NCI-H187 treated with DMSO at 0.1 percent for 48 hours (cell line): ENCODE measurements around the gene PPARD.

ENCODE experiments used
- DNase-seq: peaks from one replicate; lab custom pipeline; 2025; lab: John Stamatoyannopoulos, UW

PPARD gene

GRCh38 chr6:35354361-35355135 lies 12.2 kb downstream of the PPARD start:
- no peak for DNase-seq

DNA sequence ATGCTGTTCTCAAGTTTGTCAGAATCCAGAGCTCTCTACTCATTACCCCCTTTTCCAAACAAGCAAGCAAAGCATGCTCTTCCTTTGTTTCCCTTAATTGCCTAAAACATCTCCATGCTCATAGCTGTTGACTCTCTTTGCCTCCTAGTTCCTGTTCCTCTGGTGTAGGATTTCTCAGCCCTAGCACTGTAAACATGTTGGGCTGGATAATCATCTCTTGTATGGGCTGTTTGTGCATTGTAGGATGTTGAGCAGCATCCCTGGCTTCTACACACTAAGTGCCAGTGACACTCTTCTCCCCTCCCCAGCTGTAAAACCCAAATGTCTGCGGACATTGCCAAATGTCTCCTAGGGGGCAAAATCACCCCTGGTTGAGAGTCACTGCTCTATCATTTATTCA lies 14.0 kb downstream of the PPARD start:
- DNase-seq, result no peak

DNA sequence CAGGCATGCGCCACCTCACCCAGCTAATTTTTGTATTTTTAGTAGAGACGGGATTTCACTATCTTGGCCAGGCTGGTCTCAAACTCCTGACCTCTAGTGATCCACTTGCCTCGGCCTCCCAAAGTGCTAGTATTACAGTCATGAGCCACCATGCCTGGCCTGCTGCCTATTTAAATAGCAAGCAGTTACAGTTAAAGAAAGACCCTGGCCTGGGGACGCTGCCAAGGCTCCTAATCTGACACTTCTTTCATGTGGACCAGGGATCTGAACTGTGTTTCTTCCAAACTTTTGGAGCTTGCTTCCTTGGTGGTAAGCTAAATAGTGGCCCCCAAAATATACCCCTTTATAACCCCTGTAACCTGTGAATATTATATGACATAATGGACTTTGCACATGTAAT lies 15.3 kb downstream of the PPARD start:
- no peak for DNase-seq

GRCh38 chr6:35358086-35358485 lies 15.7 kb downstream of the PPARD start:
- DNase-seq, result no peak

DNA sequence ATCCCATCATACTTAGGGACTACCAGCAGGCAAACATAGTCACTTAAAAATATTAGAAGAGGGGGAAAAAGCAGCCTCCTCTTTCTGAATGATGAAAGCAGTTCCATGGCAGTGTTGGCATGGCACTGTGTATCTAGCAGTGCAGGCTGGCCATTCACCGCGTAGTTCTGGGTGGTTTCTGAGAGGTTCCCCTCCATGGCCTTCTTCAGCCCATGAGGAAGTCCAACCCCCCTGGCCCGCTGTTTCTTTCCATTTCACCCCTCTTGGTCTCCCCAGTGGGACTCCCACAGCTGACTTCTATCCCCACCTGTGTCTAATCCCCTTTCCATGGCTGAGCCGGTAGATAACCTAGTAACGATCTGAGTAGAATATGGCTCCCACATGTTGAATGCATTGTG lies 17.0 kb downstream of the PPARD start:
- no peak for DNase-seq

- DNase-seq, result no peak
Measured at GRCh38 chr6:35359744-35360348, 17.5 kb downstream of the PPARD start.

DNA sequence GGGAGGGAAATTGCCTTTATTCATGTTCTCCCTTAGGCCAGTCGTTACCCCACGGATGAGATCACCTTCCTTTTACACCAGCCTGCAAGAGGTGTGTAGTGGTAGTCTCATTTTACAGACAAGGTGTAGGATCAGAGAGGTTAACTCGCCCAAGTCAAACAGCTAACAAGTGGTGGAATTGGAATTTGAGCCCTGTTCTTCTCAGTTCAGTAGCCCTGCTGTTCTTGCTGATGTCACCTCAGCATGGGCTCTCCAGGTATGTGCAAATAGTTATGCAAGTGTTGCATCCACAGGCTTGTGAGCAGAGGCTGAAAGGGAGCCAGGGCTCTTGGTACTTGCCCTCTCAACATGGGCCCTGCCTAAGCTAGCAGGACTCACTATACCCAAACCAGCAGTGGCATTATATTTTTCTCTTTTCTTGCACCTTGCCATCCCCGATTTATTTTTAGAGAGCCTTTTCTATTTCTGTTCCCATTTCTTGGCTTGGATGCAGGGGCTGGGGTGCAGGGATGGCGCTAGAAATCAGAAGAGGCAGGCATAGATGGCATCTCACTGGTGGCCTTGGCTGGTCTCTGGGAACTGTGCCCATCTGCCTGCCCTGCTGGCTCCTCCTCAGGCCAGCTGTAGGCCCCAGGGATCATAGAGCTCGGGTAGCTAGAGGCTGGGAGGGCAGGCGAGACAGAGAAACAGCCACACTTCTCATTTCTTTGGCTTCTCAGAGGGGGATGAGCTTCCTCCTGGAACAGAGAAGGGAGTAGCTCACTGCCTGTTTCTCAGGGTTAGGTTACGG lies 18.2 kb downstream of the PPARD start:
- DNase-seq, result no peak

DNA sequence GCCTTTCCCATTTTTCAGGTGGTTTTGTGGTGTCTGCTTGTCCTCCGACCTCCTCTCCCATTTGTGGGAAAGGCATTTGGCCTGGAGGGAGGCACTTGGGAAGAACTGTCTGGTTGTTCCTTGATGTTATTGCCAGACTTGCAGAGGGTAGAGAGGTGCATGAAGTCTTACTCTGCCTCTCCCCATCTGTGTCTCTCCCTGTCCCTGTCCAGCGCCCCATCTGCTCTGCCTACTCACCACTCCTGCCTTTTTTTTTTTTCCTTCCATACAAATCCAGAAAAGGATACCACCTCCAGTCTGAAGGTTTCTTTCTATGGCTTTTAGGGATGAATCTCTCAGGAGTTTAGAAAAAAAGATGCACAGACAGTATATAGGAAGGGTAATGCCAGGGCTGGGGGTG lies 19.8 kb downstream of the PPARD start:
- no peak for DNase-seq

DNA sequence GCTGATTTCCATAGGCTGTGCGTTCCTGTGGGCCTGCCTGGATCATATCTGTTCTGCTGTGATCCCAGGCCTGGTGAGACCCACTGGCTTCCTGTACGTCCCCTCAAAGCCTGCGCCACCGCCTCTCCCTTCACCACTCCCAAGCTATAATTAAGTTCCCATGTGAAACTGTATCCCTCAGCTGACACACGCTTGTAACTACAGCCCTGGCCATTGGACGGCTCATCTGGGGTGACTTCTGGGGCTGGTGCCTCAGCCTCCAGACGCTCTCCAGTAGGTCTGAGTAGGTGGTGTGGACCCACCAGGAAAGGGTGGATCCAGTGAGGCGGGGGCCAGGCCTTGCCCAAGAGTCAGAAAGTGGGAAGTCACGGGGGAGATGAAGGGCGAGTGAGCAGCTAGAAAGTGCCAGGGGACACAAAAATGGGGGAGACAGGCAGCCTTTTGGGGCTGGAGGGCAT lies 21.0 kb downstream of the PPARD start:
- DNase-seq, result no peak

GRCh38 chr6:35365594-35366203 lies 23.3 kb downstream of the PPARD start:
- no peak for DNase-seq

GRCh38 chr6:35366204-35366596 lies 23.8 kb downstream of the PPARD start:
- no peak for DNase-seq

- DNase-seq, result no peak
Measured at GRCh38 chr6:35367646-35368037, 25.3 kb downstream of the PPARD start.

- DNase-seq, result no peak
Measured at GRCh38 chr6:35368038-35368887, 25.9 kb downstream of the PPARD start.

DNA sequence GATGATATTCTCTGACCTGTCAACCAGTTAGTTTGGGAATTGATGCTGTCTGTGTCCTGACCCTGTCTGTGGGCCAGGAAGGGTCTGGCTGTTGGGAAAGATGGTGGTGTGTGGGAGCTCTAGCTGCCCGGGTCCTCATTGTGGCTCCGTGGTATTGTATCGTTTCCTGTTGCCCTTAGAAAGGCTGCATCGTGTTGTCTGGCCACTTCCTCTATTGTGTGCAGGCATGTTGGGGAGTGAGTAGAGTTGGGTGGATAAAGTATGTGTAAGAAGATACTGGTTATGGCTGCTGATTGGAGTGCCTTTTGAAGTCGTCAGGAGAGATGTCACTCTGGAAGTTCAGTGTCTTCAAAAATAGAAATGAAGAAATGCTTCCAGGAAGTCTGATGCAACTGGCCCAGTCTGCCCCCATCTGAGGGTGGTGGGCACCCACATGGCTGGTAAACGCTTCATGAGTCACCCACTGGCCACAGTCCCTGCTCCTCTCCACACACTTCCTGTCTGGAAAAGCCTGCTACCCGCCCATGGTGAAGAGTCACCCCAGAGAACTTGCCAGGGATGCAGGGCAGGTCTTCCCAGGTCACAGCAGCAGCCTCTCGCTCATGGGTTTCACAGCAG lies 27.9 kb downstream of the PPARD start:
- no peak for DNase-seq

GRCh38 chr6:35370785-35371493 lies 28.6 kb downstream of the PPARD start:
- DNase-seq, result no peak

DNA sequence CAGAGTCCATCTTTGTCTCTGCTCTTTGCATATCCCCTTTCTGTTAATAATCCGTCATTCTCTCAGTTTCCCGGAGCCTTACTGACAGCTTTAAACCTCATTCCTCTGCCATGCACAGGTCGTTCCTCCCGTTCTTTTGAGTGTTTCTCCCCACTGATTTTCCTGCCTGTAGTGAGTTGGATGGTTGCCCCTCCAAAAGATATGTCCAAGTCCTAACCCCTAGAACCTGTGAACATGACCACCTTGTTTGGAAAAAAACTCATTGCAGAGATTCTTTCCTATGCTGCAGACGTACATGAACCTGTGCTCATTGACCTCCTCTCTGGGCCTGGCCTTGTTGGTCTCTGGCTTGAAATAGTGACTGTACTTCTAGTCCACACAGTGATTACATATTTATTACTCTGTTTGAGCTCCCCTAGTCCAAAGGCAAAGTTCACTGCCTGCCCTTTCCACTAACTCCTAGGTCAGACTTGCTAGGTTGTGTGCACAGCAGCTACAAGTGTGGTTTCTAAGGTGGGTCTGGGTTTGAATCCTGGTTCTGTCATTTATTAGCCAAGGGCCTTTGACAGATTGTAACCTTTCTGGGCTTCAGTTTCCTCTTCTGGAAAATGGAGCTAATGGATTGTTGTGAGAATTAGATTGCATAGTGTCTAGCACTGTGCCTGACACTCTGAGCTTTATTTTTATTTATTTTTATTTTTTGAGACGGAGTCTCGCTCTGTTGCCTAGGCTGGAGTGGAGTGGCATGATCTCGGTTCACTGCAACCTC lies 29.3 kb downstream of the PPARD start:
- DNase-seq, result no peak

DNA sequence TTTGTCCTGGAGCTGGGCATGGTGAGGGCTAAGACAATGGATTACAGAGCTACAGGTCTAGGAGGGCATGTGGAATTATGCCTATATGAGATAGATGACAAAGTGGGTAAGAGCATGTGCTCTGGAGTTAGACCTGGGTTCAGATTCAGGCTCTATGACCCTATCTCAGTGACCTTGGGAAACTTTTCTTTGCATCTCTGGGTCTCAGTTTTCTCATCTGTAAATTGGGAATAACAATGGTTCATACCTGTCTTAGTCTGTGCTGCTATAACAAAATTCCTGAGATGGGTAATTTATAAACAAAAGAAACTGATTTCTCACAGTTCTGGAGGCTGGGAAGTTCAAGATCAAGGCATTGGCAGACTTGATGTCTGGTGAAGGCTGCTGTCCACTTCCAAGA lies 30.3 kb downstream of the PPARD start:
- DNase-seq, result no peak

GRCh38 chr6:35376281-35376680 lies 33.9 kb downstream of the PPARD start:
- DNase-seq, result no peak

DNA sequence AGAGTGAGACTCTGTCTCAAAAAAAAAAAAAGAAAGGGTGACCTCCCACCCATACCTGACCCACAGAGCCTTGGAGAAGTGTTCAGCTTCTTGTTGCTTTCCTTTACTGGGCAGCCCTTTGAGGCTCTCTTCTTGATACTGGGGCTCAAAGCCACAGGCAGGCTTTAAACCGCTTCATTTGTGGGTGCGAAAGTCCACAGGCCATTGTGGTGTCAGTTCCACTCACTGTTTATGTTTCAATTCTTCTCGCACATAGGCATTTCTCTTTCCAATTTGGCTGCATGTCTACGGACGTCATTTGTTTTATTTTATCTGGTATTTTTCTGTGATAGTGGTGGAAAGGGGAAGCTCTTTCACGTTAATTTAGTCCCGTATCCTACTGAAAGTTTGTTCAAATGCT lies 34.6 kb downstream of the PPARD start:
- no peak for DNase-seq

- no peak for DNase-seq
Measured at GRCh38 chr6:35378261-35378660, 35.9 kb downstream of the PPARD start.
